ENCODE measurements around the gene HSH2D.
"Not testable (repeated sequence)": the region's sequence is repeated elsewhere in the genome, so short reads cannot be mapped to it uniquely, and the experiment has no call there.

HSH2D gene

GRCh38 chr19:16175954-16176353 is 32.5 kb downstream of the HSH2D start:
- H3K4me3 ChIP-seq (ENCODE audit: control insufficient read depth, low read depth, low read length) = no peak overlapping the region
- no peak for TF ChIP-seq CTCF (conservative IDR thresholded peaks at IDR 0.05; ENCODE audit: control insufficient read depth, insufficient read depth, low read depth, low read length)
- no peak for DNase-seq (ENCODE audit: low read depth)

GRCh38 chr19:16178866-16179265 is 35.4 kb downstream of the HSH2D start:
- not testable (repeated sequence) for DNase-seq (ENCODE audit: low read depth); H3K4me3 ChIP-seq (ENCODE audit: control insufficient read depth, low read depth, low read length)

GRCh38 chr19:16180611-16181010 is 37.1 kb downstream of the HSH2D start:
- H3K4me3 ChIP-seq (ENCODE audit: control insufficient read depth, low read depth, low read length) = no peak overlapping the region
- DNase-seq (ENCODE audit: low read depth) = peak; percentile 77
- TF ChIP-seq CTCF (conservative IDR thresholded peaks at IDR 0.05; ENCODE audit: control insufficient read depth, insufficient read depth, low read depth, low read length) = no peak

GRCh38 chr19:16184665-16185122 is 41.2 kb downstream of the HSH2D start:
- no peak for TF ChIP-seq CTCF (conservative IDR thresholded peaks at IDR 0.05; ENCODE audit: control insufficient read depth, insufficient read depth, low read depth, low read length)
- H3K4me3 ChIP-seq (ENCODE audit: control insufficient read depth, low read depth, low read length) = peak overlapping the region; percentile 97
- DNase-seq (ENCODE audit: low read depth) = no peak

GRCh38 chr19:16185123-16185767 is 41.8 kb downstream of the HSH2D start, which contains the start of gene FAM32A:
TSS of gene FAM32A (plus strand) at chr19:16185410. CDS start at chr19:16185443, 33 bp downstream.
- peak; percentile 98 for DNase-seq (ENCODE audit: low read depth)
- peak; percentile 15 for TF ChIP-seq CTCF (conservative IDR thresholded peaks at IDR 0.05; ENCODE audit: control insufficient read depth, insufficient read depth, low read depth, low read length)

GRCh38 chr19:16185768-16186123 is 42.3 kb downstream of the HSH2D start:
- peak; percentile 39 for TF ChIP-seq CTCF (conservative IDR thresholded peaks at IDR 0.05; ENCODE audit: control insufficient read depth, insufficient read depth, low read depth, low read length)
- peak; percentile 35 for DNase-seq (ENCODE audit: low read depth)
- peak overlapping the region; percentile 97 for H3K4me3 ChIP-seq (ENCODE audit: control insufficient read depth, low read depth, low read length)

More at GRCh38 chr19:16185123-16185767, 41.8 kb downstream of the HSH2D start, which contains the start of gene FAM32A:
- H3K4me3 ChIP-seq (ENCODE audit: control insufficient read depth, low read depth, low read length) = peak within 1 kb of the TSS; percentile 97

GRCh38 chr19:16188521-16188920 is 45.0 kb downstream of the HSH2D start:
- H3K4me3 ChIP-seq (ENCODE audit: control insufficient read depth, low read depth, low read length) = no peak overlapping the region
- TF ChIP-seq CTCF (conservative IDR thresholded peaks at IDR 0.05; ENCODE audit: control insufficient read depth, insufficient read depth, low read depth, low read length) = no peak
- DNase-seq (ENCODE audit: low read depth) = no peak

Data from fibroblast of mammary gland (primary cell).